RWPE2 (cell line): ENCODE measurements around the gene MNT.

ENCODE experiments used
- ATAC-seq: fragments of 200-7000 bp; cut with Tn5 transposase; 3 replicates; pipeline ENCODE4 v1.9.1; 2021; ENCODE audit warnings: low read depth
- DNase-seq: peaks from one replicate; pipeline ENCODE4 v3.0.0-alpha.2; 2020; ENCODE audit warnings: low spot score
- H3K27ac ChIP-seq: fragments of 450-650 bp; 2 replicates; pipeline ENCODE4 v1.5.1; 2017; ENCODE audit warnings: mild to moderate bottlenecking; ENCODE audit not compliant: poor library complexity, severe bottlenecking
- H3K27me3 ChIP-seq: fragments of 250-450 bp; sonication (Bioruptor Pico); 2 replicates; pipeline ENCODE4 v1.5.1; 2021; ENCODE audit warnings: mild to moderate bottlenecking, moderate library complexity; ENCODE audit not compliant: insufficient read depth, poor library complexity, severe bottlenecking
- H3K36me3 ChIP-seq: fragments of 250-450 bp; sonication (Bioruptor Pico); 2 replicates; pipeline ENCODE4 v1.5.1; 2020; ENCODE audit warnings: low read depth, mild to moderate bottlenecking, moderate library complexity
- H3K4me1 ChIP-seq: fragments of 250-450 bp; sonication (Bioruptor Pico); 2 replicates; pipeline ENCODE4 v1.5.1; 2021; ENCODE audit warnings: mild to moderate bottlenecking, moderate library complexity; ENCODE audit not compliant: insufficient read depth, poor library complexity, severe bottlenecking
- H3K4me3 ChIP-seq: fragments of 250-450 bp; sonication (Bioruptor Pico); 2 replicates; pipeline ENCODE4 v1.5.1; 2021; ENCODE audit warnings: mild to moderate bottlenecking, moderate library complexity; ENCODE audit not compliant: severe bottlenecking
- H3K9me3 ChIP-seq: fragments of 250-450 bp; sonication (Bioruptor Pico); 2 replicates; pipeline ENCODE4 v1.5.1; 2021; ENCODE audit warnings: mild to moderate bottlenecking, moderate library complexity; ENCODE audit not compliant: severe bottlenecking
- TF ChIP-seq, protein P1 (sequence below): fragments of 450-650 bp; IDR thresholded peaks from one replicate; pipeline ENCODE4 v1.5.1; 2017; ENCODE audit warnings: mild to moderate bottlenecking, moderate library complexity; ENCODE audit not compliant: poor library complexity, severe bottlenecking

MNT gene

DNA sequence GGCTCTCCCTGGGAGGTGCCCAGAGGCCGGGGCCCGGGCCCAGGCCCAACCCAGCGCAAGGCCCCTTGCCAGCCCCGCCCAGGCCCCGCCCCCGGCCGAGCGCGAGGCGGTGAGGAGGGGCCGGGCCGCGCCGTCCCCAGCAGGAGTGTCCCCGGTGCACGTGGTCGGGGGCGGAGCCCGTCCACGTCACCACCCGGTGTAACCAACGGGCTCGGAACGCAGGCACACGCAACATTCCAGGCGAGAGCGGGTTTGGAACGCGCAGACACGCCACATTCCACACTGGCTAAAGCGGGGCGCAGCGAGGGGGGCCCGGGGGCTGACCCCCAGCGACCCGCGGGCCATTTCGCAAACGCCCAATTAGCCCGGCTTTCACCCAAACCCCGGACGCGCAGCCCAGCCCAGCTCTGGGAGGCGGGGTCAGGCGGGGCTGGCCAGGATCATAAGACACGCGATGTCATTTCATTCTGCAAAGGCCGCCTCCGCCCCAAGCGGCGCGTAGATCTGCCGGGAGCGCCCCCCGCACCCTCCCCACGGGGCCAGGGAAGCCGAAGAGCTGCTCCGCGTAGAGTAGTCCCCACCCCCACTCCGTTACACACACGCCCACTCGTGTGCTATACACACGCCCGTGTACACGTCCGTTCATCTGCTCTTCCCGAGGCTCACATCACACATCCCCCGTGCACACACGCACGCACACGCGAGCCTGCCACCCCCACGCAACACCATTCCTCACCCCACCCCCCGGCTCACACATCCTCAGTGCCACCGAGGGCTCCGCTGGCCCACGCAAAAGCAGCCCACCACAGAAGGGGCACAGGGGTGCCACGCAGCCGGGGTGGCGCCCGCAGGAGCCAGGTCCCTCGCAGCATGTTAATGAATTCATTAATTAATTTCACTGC is 1.0 kb downstream of the MNT start:
- peak; percentile 51 for ATAC-seq
- Histone ChIP-seq H3K4me1 (peaks cover 12% of the 10 kb centered on the region), H3K27ac (peak overlapping the region; percentile 94)

DNA sequence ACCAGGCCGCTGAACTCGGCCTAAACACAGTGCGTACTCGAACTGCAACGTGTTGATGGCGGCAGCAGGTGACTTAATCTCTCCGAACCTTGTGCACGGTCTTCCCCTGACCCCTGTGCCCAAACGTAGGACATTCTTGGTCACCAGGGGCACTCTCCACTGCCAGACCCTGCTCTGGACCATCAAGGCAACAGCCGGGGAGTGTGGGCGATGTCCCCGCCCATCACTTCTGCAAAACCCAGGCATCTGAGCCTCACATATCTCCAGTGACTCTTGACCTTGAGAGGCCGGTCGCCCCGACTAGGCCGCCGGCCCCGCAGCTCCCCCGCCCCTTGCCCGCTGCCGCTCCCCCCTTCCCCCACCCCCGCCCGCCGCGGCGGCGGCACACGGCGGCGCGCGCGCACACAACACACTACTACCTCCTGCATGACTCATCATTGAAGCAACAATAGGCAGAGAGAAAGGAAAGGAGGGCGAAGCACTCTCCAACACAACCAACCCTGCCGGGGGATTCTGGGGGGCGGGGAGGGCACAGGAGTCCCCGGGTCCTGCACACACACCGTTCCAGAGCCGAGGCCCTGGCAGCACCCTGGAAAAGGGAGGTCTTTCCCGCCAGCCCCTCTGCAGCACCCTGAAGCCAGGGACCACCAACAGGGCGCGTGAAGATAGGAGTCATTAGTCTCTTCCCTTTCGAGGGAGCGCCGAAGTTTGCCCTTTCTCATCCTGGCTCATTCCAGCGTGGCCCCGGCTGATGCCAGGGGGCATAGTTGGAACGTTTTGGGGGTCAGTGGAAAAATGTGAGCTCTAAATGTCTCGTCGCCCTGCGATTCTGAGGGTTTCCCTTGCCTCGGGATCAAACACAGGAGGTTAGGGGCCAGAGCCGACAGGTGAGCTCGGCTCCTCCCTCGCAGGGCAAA is 1.9 kb downstream of the MNT start:
- DNase-seq, result no peak
- Histone ChIP-seq H3K27me3 (no peaks in the 10 kb centered on the region), H3K4me1 (peaks cover 10% of the 10 kb centered on the region), H3K27ac (peak overlapping the region; percentile 94), H3K9me3 (no peaks in the 10 kb centered on the region), H3K4me3 (peak overlapping the region; percentile 84), H3K36me3 (no peaks in the 10 kb centered on the region)
- TF ChIP-seq, protein P1, sequence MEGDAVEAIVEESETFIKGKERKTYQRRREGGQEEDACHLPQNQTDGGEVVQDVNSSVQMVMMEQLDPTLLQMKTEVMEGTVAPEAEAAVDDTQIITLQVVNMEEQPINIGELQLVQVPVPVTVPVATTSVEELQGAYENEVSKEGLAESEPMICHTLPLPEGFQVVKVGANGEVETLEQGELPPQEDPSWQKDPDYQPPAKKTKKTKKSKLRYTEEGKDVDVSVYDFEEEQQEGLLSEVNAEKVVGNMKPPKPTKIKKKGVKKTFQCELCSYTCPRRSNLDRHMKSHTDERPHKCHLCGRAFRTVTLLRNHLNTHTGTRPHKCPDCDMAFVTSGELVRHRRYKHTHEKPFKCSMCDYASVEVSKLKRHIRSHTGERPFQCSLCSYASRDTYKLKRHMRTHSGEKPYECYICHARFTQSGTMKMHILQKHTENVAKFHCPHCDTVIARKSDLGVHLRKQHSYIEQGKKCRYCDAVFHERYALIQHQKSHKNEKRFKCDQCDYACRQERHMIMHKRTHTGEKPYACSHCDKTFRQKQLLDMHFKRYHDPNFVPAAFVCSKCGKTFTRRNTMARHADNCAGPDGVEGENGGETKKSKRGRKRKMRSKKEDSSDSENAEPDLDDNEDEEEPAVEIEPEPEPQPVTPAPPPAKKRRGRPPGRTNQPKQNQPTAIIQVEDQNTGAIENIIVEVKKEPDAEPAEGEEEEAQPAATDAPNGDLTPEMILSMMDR, result no peak
- peak; percentile 8; the same call in 1 of the 3 replicates for ATAC-seq

More for the DNA sequence above, 1.0 kb downstream of the MNT start:
- Histone ChIP-seq H3K36me3 (no peaks in the 10 kb centered on the region), H3K27me3 (no peaks in the 10 kb centered on the region), H3K9me3 (no peaks in the 10 kb centered on the region), H3K4me3 (peak overlapping the region; percentile 84)
- TF ChIP-seq, protein P1, result no peak
- DNase-seq, result peak; percentile 95

DNA sequence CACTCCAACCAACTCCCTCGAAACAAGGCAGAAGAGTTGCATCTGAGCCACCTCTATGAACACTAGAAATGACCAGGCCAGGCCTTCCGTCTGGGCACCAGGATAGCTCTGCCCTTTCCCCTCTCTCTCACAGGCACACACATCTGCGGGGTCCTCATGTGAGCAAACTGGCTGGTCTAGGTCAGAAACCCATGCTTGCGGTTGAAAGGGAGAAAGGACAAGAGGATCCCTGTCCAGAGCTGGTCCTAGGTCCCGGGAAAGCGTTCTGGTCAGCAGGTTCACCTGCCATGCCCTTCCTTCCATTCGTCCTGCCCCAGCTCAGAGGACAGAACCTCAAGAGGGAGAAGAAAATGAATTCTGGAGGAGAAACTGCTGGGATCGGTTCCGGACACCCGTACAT is 2.7 kb downstream of the MNT start:
- no peaks in the 10 kb centered on the region for H3K27me3 ChIP-seq
- peaks cover 10% of the 10 kb centered on the region for H3K4me1 ChIP-seq
- TF ChIP-seq, protein P1, result no peak
- no peak for DNase-seq
- no peak for ATAC-seq
- no peak overlapping the region for H3K4me3 ChIP-seq
- H3K9me3 ChIP-seq, result no peaks in the 10 kb centered on the region
- H3K36me3 ChIP-seq, result no peaks in the 10 kb centered on the region
- peak overlapping the region; percentile 94 for H3K27ac ChIP-seq

DNA sequence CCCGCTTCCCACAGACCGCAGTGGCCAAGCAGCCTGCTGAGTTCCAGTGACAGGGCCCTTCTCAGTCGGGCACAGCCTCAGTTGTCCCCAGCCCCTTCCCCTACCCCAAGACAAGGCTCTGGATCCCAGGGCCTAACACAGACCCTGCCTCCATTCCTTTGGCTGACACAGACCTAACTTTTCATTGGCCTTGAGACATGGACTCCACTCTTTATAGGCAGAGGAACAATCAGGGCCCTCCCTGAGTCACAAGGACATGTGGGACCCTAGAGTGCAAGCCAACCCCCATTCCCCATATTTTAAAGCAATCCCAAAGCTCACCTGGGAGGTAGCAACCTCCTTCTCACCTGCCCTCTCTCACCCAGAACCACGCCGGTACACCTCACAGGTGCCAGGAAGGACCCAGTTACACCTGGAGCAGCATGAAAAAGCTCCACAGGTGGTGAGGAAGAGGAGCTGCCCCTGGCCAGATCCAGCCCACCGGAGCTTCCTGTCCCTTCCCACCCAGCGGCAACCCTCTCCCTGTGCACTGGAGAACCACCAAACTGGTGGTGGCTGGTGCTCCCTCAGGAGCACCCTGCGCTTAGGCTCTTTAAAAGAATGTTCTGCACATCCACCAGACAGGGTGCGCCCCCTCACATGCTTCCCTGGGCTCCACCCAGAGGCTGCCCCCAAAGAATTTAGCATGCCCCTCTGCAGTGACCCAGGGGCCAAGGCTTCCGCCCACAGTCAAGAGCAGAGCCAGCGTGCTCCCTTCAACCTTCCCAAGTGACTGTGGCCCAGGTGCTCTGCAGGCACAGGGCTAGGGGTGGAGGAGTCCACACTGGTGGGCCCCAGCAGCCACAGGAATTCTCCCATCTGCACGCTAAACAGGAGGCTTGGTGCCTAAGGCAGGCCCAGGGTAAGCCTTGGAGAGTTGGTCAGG is 3.4 kb downstream of the MNT start:
- Histone ChIP-seq H3K27ac (peak overlapping the region; percentile 94), H3K36me3 (no peaks in the 10 kb centered on the region), H3K9me3 (no peaks in the 10 kb centered on the region), H3K4me3 (no peak overlapping the region), H3K4me1 (peaks cover 10% of the 10 kb centered on the region), H3K27me3 (no peaks in the 10 kb centered on the region)
- ATAC-seq (no peak), DNase-seq (no peak)
- TF ChIP-seq, protein P1, result no peak
